Colonic mucosa (tissue), 4 donors: Measurements from ENCODE around the gene SBK3. TPM values are rescaled to one million over a fixed set of nuclear protein-coding genes. Genes with fewer than 3 reads are reported as not detected.
A peak's percentile ranks its signal among the peaks of the same experiment; 100 is the strongest.
"Not testable (repeated sequence)": the region's sequence is repeated elsewhere in the genome, so short reads cannot be mapped to it uniquely, and the experiment has no call there.

Experiments
- DNase-seq: peaks from one replicate; pipeline ENCODE4 v3.0.0-alpha.2; 2020
- H3K27ac ChIP-seq: fragments of 200-600 bp; one replicate; pipeline ENCODE4 v1.8.0; 2021
- H3K27me3 ChIP-seq: fragments of 200-600 bp; one replicate; pipeline ENCODE4 v1.8.0; 2021
- H3K36me3 ChIP-seq: fragments of 200-600 bp; one replicate; pipeline ENCODE4 v1.8.0; 2021
- H3K4me1 ChIP-seq: fragments of 200-600 bp; one replicate; pipeline ENCODE4 v1.8.0; 2021; ENCODE audit warnings: mild to moderate bottlenecking
- H3K4me3 ChIP-seq: fragments of 200-600 bp; one replicate; pipeline ENCODE4 v1.8.0; 2021
- H3K9ac ChIP-seq, 2 donors: one replicate each; pipeline ENCODE4 v1.7.0; 2013; ENCODE audit warnings: control low read depth in 2 of 2, low read depth in 2 of 2, low read length in 2 of 2
- H3K9me3 ChIP-seq: fragments of 200-600 bp; one replicate; pipeline ENCODE4 v1.8.0; 2021
- CTCF ChIP-seq: fragments of 200-600 bp; IDR thresholded peaks from one replicate; pipeline ENCODE4 v1.8.0; 2022; ENCODE audit warnings: antibody characterized with exemption, mild to moderate bottlenecking
- intact Hi-C: fragments of 100-400 bp; cut with DNase I; formaldehyde crosslinking; loops from one replicate; pipeline ENCODE4 v1.14.1; 2022
- total RNA-seq, 2 donors: library from RNA; stranded (reverse); fragmentation: NEBNext Ultra II Directional in 1 of 2; extraction: Animal tissue kit (Norgen Biotek cat#: 25700) in 1 of 2; gene quantifications; one replicate each; pipeline ENCODE4 v1.2.1, GENCODE V29; 2021
- donor health status: healthy.
- donor health status: DM: no; HTN: no; CAD: no.
- donor health status: DM: no; HTN: no; CAD: no.

The SBK3 gene
- total RNA-seq, 2 donors from 2014 or later: not detected

GRCh38 chr19:55578761-55579747, 33.7 kb upstream of the SBK3 start:
- H3K27ac ChIP-seq: no peak overlapping the region
- no peak for DNase-seq

GRCh38 chr19:55578031-55578760, 32.9 kb upstream of the SBK3 start:
- no peaks in the 10 kb centered on the region for H3K36me3 ChIP-seq
- no peak overlapping the region for H3K27ac ChIP-seq
- no peaks in the 10 kb centered on the region for H3K9me3 ChIP-seq
- H3K4me3 ChIP-seq: no peak overlapping the region
- intact Hi-C loops: no loop called here
- no peak for DNase-seq
- no peaks in the 10 kb centered on the region for H3K27me3 ChIP-seq
- H3K9ac ChIP-seq: no peak overlapping the region
- TF ChIP-seq CTCF: no peak
- H3K4me1 ChIP-seq: peaks cover 7% of the 10 kb centered on the region

More at GRCh38 chr19:55578761-55579747, 33.7 kb upstream of the SBK3 start:
- Histone ChIP-seq H3K4me3 (no peak overlapping the region), H3K9me3 (no peaks in the 10 kb centered on the region), H3K9ac (peak overlapping the region in 1 of 2 donors; percentile 76), H3K4me1 (peaks cover 7% of the 10 kb centered on the region), H3K36me3 (no peaks in the 10 kb centered on the region), H3K27me3 (no peaks in the 10 kb centered on the region)
- TF ChIP-seq CTCF: no peak
- intact Hi-C loops: no loop called here

GRCh38 chr19:55576746-55577145, 31.4 kb upstream of the SBK3 start:
- intact Hi-C loops: no loop called here
- H3K9me3 ChIP-seq: no peaks in the 10 kb centered on the region
- no peak for TF ChIP-seq CTCF
- no peak for DNase-seq
- no peak overlapping the region for H3K9ac ChIP-seq
- H3K36me3 ChIP-seq: no peaks in the 10 kb centered on the region
- no peak overlapping the region for H3K4me3 ChIP-seq
- H3K4me1 ChIP-seq: peaks cover 7% of the 10 kb centered on the region
- H3K27ac ChIP-seq: no peak overlapping the region
- H3K27me3 ChIP-seq: no peaks in the 10 kb centered on the region

- DNase-seq, H3K9ac ChIP-seq, intact Hi-C loops, H3K9me3 ChIP-seq, H3K27ac ChIP-seq, H3K27me3 ChIP-seq, H3K4me3 ChIP-seq, H3K36me3 ChIP-seq, H3K4me1 ChIP-seq: not testable (repeated sequence)
These were observed 28.6 kb upstream of the SBK3 start for GRCh38 chr19:55573929-55574328.

- H3K4me1 ChIP-seq, H3K9ac ChIP-seq, H3K9me3 ChIP-seq, H3K27me3 ChIP-seq, DNase-seq, H3K4me3 ChIP-seq, H3K36me3 ChIP-seq, H3K27ac ChIP-seq, intact Hi-C loops: not testable (repeated sequence)
These were observed 24.1 kb upstream of the SBK3 start for GRCh38 chr19:55569477-55569876.

GRCh38 chr19:55567708-55568328, 22.5 kb upstream of the SBK3 start:
- DNase-seq: no peak
- H3K4me1 ChIP-seq: no peaks in the 10 kb centered on the region
- H3K36me3 ChIP-seq: no peaks in the 10 kb centered on the region
- no peaks in the 10 kb centered on the region for H3K9me3 ChIP-seq
- no peak overlapping the region for H3K9ac ChIP-seq
- intact Hi-C loops: no loop called here
- no peak overlapping the region for H3K27ac ChIP-seq
- H3K4me3 ChIP-seq: no peak overlapping the region
- no peaks in the 10 kb centered on the region for H3K27me3 ChIP-seq
- TF ChIP-seq CTCF: no peak
